ENCODE data around the gene ZNF384.

DNA sequence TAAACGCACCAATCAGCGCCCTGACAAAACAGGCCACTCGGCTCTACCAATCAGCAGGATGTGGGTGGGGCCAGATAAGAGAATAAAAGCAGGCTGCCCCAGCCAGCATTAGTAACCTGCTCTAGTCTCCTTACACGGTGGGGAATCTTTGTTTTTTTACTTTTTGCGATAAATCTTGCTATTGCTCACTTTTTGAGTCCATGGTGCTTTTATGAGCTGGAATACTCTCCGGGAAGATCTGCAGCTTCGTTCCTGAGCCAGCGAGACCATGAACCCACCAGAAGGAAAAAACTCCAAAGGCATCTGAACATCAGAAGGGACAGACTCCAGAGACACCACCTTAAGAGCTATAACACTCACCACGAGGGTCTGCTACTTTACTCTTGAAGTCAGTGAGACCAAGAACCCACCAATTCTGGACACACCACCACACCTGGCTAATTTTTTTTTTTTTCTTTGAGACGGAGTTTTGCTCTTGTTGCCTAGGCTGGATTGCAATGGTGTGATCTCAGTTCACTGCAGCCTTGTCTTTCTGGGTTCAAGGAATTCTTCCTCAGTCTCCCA lies 27.8 kb upstream of the ZNF384 start:
- TF ChIP-seq, protein P1, sequence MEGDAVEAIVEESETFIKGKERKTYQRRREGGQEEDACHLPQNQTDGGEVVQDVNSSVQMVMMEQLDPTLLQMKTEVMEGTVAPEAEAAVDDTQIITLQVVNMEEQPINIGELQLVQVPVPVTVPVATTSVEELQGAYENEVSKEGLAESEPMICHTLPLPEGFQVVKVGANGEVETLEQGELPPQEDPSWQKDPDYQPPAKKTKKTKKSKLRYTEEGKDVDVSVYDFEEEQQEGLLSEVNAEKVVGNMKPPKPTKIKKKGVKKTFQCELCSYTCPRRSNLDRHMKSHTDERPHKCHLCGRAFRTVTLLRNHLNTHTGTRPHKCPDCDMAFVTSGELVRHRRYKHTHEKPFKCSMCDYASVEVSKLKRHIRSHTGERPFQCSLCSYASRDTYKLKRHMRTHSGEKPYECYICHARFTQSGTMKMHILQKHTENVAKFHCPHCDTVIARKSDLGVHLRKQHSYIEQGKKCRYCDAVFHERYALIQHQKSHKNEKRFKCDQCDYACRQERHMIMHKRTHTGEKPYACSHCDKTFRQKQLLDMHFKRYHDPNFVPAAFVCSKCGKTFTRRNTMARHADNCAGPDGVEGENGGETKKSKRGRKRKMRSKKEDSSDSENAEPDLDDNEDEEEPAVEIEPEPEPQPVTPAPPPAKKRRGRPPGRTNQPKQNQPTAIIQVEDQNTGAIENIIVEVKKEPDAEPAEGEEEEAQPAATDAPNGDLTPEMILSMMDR (IDR thresholded peaks at IDR 0.05; ENCODE audit: insufficient read depth, low read depth, low read length), result no peak
- no peak for TF ChIP-seq EZH2 (IDR thresholded peaks at IDR 0.05; ENCODE audit: insufficient read depth, low read length)

All from astrocyte (in vitro differentiated cells and primary cell).